Keratinocyte (primary cell): Measurements from ENCODE around the gene PRPF6. TPM values are rescaled to one million over a fixed set of nuclear protein-coding genes. Genes with fewer than 3 reads are reported as not detected.

Source experiments
- DNase-seq: peaks from one replicate; pipeline ENCODE4 v3.0.0-alpha.2; 2011; ENCODE audit warnings: low read depth, missing footprints, low spot score
- FAIRE-seq: peaks from 2 replicates; lab custom pipeline; 2011; peaks lifted over from hg19 to GRCh38; lab: Jason Lieb, UNC
- H2AFZ ChIP-seq: 2 replicates; pipeline ENCODE4 v1.6.0; 2012; ENCODE audit warnings: low read length, control low read depth, inconsistent platforms; ENCODE audit not compliant: control insufficient read depth
- H3K27ac ChIP-seq: 2 replicates; pipeline ENCODE4 v1.5.1; 2011; ENCODE audit warnings: low read length; ENCODE audit not compliant: control insufficient read depth, insufficient read depth
- H3K27me3 ChIP-seq: 3 replicates; pipeline ENCODE4 v1.6.0; 2011; ENCODE audit warnings: low read length; ENCODE audit not compliant: control insufficient read depth, insufficient read depth; ENCODE audit errors: extremely low read depth
- H3K36me3 ChIP-seq, 2 experiments: 2 replicates in 1 of 2; 3 replicates in 1 of 2; pipeline ENCODE4 v1.5.1; 2011; ENCODE audit warnings: low read length in 2 of 2, mild to moderate bottlenecking in 1 of 2; ENCODE audit not compliant: control insufficient read depth in 2 of 2, insufficient read depth in 2 of 2; ENCODE audit errors: extremely low read depth in 1 of 2
- H3K4me1 ChIP-seq: 3 replicates; pipeline ENCODE4 v1.5.1; 2011; ENCODE audit warnings: low read length; ENCODE audit not compliant: control insufficient read depth, insufficient read depth; ENCODE audit errors: extremely low read depth
- H3K4me2 ChIP-seq: 3 replicates; pipeline ENCODE4 v1.6.0; 2011; ENCODE audit warnings: low read depth, low read length; ENCODE audit not compliant: control insufficient read depth, insufficient read depth; ENCODE audit errors: extremely low read depth
- H3K4me3 ChIP-seq, 3 experiments: fragments of 200-600 bp in 1 of 3; sonication (generic) in 1 of 3; 2 replicates in 2 of 3; 3 replicates in 1 of 3; pipeline ENCODE4 v1.5.1; 2011 to 2016; ENCODE audit warnings: low read length in 3 of 3, mild to moderate bottlenecking in 3 of 3, control low read depth in 2 of 3, inconsistent platforms in 1 of 3, low read depth in 1 of 3, mixed read lengths in 1 of 3, mixed run types in 1 of 3, moderate library complexity in 1 of 3; ENCODE audit not compliant: control insufficient read depth in 2 of 3, insufficient read depth in 2 of 3; ENCODE audit errors: extremely low read depth in 1 of 3
- H3K79me2 ChIP-seq: 2 replicates; pipeline ENCODE4 v1.6.0; 2012; ENCODE audit warnings: low read length; ENCODE audit not compliant: control insufficient read depth, insufficient read depth
- H3K9ac ChIP-seq: 3 replicates; pipeline ENCODE4 v1.6.0; 2011; ENCODE audit warnings: low read length; ENCODE audit not compliant: control insufficient read depth, insufficient read depth; ENCODE audit errors: extremely low read depth
- H3K9me1 ChIP-seq: 3 replicates; pipeline ENCODE4 v1.6.0; 2011; ENCODE audit warnings: low read length; ENCODE audit not compliant: control insufficient read depth, insufficient read depth; ENCODE audit errors: extremely low read depth
- H3K9me3 ChIP-seq: 2 replicates; pipeline ENCODE4 v1.5.1; 2012; ENCODE audit warnings: low read depth, low read length; ENCODE audit not compliant: control insufficient read depth
- H4K20me1 ChIP-seq: 3 replicates; pipeline ENCODE4 v1.6.0; 2011; ENCODE audit warnings: low read length; ENCODE audit not compliant: control insufficient read depth, insufficient read depth; ENCODE audit errors: extremely low read depth
- EZH2 ChIP-seq: IDR thresholded peaks from one replicate; pipeline ENCODE4 v1.6.1; 2012; ENCODE audit warnings: inconsistent platforms, mild to moderate bottlenecking, low read length, moderate library complexity
- dilution Hi-C: fragments of 300-500 bp; cut with MboI; formaldehyde crosslinking; loops from one replicate; pipeline ENCODE4 v1.7.0; 2020; ENCODE audit warnings: low sequenced_read_pairs; ENCODE audit not compliant: extremely low pct_ligation_motif_present
- polyA plus RNA-seq, 5 experiments: library from polyadenylated mRNA; depleted of rRNA in 3 of 5; stranded (reverse) in 3 of 5; stranded (forward) in 1 of 5; unstranded in 1 of 5; fragments of >200 nt; gene quantifications; 1 replicate in 1 of 5; 2 replicates in 3 of 5; 3 replicates in 1 of 5; pipeline versions ENCODE4 v1.2.1 to v1.2.3, GENCODE V29; 2011 to 2012; ENCODE audit warnings: missing spikeins in 2 of 5, low read depth in 1 of 5, low replicate concordance in 1 of 5
- TF ChIP-seq, protein P1 (sequence below), 3 experiments: IDR thresholded peaks in 1 of 3; conservative IDR thresholded peaks in 1 of 3; optimal IDR thresholded peaks in 1 of 3; 2 replicates in 2 of 3; 3 replicates in 1 of 3; pipeline versions ENCODE3 to v1.5.1; 2011; ENCODE audit warnings: low read length in 3 of 3, mild to moderate bottlenecking in 3 of 3, moderate library complexity in 2 of 3, control low read depth in 1 of 3, inconsistent platforms in 1 of 3; ENCODE audit not compliant: insufficient read depth in 2 of 3; ENCODE audit errors: extremely low read depth in 1 of 3

Gene PRPF6
- polyA plus RNA-seq, 1 donor (not counting 4 experiments of a cell fraction or from before 2014, with no cell fraction given): 30.5 TPM

DNA sequence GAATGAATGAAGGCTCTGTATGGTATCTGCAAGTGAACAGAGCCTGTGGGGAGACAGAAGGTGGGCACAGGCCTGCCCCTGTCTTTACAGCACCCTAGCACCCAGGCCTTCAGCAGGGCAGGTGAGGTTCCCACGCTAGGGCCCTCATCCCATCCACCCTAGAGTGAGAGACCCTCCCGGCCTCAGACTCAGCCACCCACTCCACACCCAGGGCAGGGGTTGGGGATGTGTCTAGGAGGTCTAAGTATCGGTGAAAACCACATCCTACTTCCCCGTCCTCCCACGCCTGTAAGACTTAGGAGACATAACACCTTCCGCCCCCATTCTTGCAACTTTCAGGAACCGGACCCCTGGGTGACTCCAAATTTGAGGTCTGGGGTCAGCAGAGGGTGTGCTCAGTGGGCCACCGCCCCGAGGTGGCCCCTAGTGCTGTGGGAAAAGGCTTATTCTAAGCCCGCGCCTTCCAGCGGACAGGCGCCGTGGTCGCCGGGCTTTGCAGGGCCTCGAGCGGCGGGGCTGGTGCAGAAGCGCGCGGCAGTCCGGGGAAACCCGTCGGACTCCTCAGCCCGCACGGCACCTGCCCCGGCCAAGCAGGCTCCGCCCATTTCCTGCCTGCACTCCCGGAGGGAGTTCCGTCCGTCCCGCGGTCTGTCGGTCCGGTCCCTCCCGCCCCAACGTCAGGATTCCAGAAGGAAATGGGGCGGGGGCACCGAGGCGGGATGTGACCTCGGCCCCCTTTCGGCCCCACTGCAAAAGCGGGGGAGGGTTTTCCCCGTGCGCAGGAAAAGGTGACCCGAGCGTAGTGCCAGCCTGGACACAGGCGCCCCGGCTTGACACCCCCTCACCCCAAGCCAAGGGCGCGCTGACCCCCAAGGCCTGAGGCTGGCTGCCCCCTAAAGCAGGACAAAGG is 2.4 kb upstream of the PRPF6 start:
- no peaks in the 10 kb centered on the region for H3K9me3 ChIP-seq
- no peak for DNase-seq
- peaks cover 4 to 6% of the 10 kb centered on the region in 2 experiments for H3K36me3 ChIP-seq
- dilution Hi-C loops: no loop called here
- no peaks in the 10 kb centered on the region for H3K9me1 ChIP-seq
- H3K4me3 ChIP-seq: peak overlapping the region; percentile 50 to 64 (median 62)
- H2AFZ ChIP-seq: peak overlapping the region; percentile 62
- H3K4me1 ChIP-seq: peaks cover 29% of the 10 kb centered on the region
- H3K27ac ChIP-seq: no peak overlapping the region
- FAIRE-seq: no peak
- no peaks in the 10 kb centered on the region for H3K27me3 ChIP-seq
- H4K20me1 ChIP-seq: no peaks in the 10 kb centered on the region
- peaks cover 20% of the 10 kb centered on the region for H3K79me2 ChIP-seq
- TF ChIP-seq, protein P1, sequence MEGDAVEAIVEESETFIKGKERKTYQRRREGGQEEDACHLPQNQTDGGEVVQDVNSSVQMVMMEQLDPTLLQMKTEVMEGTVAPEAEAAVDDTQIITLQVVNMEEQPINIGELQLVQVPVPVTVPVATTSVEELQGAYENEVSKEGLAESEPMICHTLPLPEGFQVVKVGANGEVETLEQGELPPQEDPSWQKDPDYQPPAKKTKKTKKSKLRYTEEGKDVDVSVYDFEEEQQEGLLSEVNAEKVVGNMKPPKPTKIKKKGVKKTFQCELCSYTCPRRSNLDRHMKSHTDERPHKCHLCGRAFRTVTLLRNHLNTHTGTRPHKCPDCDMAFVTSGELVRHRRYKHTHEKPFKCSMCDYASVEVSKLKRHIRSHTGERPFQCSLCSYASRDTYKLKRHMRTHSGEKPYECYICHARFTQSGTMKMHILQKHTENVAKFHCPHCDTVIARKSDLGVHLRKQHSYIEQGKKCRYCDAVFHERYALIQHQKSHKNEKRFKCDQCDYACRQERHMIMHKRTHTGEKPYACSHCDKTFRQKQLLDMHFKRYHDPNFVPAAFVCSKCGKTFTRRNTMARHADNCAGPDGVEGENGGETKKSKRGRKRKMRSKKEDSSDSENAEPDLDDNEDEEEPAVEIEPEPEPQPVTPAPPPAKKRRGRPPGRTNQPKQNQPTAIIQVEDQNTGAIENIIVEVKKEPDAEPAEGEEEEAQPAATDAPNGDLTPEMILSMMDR (optimal IDR thresholded peaks at IDR 0.05 in 1 of 3, IDR thresholded peaks at IDR 0.05 in 1 of 3, conservative IDR thresholded peaks at IDR 0.05 in 1 of 3; ENCODE audit: extremely low read depth in 1 of 3, insufficient read depth in 2 of 3, low read length in 3 of 3): no peak
- no peak for TF ChIP-seq EZH2
- H3K9ac ChIP-seq: peak overlapping the region; percentile 37
- H3K4me2 ChIP-seq: peak overlapping the region; percentile 76

DNA sequence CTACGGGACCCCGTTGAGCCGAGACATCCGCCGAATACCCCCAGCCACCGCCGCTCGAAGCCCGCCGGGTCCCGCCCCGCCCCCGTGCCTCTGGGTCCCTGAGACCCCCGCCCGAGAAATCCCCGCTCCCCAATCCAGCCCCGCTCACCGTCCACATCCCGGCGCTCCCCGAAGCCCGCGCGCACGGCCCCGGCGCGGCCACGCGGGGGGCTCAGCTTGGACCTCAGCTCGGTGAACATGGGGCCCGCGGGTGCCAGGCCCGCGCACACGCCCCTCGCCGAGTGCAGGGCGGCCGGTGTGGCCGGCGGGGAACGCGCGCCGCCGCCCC is 1.7 kb upstream of the PRPF6 start:
- Histone ChIP-seq H2AFZ (peak overlapping the region; percentile 62), H3K4me3 (peak overlapping the region; percentile 50 to 64 (median 62)), H3K9me3 (no peaks in the 10 kb centered on the region), H4K20me1 (no peaks in the 10 kb centered on the region), H3K9me1 (no peaks in the 10 kb centered on the region), H3K4me1 (peaks cover 29% of the 10 kb centered on the region), H3K9ac (peak overlapping the region; percentile 37), H3K27me3 (no peaks in the 10 kb centered on the region), H3K36me3 (peaks cover 4 to 8% of the 10 kb centered on the region in 2 experiments), H3K79me2 (peaks cover 20% of the 10 kb centered on the region), H3K4me2 (peak overlapping the region; percentile 76), H3K27ac (no peak overlapping the region)
- DNase-seq (no peak), FAIRE-seq (no peak)
- TF ChIP-seq, protein P1 (optimal IDR thresholded peaks at IDR 0.05 in 1 of 3, IDR thresholded peaks at IDR 0.05 in 1 of 3, conservative IDR thresholded peaks at IDR 0.05 in 1 of 3; ENCODE audit: extremely low read depth in 1 of 3, insufficient read depth in 2 of 3, low read length in 3 of 3): no peak
- TF ChIP-seq EZH2: no peak
- dilution Hi-C loops: no loop called here
